Measurements from ENCODE around the gene BNIP5. TPM values are rescaled to one million over a fixed set of nuclear protein-coding genes. Genes with fewer than 3 reads are reported as not detected.

BNIP5 gene
- total RNA-seq, 2 donors from 2014 or later, result not detected

DNA sequence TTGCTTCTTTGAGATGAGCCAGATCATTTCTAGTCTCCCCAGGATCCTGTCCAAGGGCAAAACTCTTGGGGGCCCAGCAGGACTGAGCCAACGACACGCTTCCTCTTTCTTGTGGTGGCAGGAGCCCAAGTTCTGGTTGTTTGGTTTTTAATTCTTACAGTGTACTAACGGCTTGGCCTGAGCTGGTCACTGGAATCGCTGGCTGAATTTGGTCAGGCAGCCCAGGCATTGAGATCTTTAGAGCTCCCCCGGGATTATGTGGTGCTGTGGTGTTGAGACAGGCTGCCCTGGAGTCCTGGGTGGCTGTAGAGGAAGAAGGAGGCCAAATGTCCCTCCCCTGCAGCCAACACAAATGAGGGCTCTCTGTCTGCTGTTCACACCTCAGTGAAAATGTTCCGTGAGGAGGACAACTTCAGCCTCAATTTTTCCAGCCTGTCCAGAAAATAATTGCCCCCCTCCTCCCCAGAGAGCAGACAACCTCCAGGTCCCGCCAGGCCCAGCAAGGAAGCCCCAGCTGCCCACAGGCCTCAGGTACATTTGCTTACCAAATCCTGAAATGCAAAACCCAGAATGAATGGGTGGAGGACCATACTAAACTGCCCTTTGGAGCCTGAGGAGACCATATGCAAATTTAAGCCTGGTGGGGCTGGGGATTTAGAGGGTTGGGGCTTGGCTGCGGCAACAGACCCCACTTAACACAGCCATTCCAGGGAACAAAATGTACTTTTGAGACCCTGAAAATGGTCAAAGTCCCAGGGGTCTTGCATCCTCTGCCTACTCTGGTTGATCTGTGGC is 23.6 kb downstream of the BNIP5 start:
- peak overlapping the region; percentile 34 for H3K4me3 ChIP-seq
- no peak for TF ChIP-seq CTCF (IDR thresholded peaks at IDR 0.05)
- H3K36me3 ChIP-seq, result no peaks in the 10 kb centered on the region
- no peak for DNase-seq (ENCODE audit: low spot score)
- H3K9me3 ChIP-seq, result no peaks in the 10 kb centered on the region
- H3K27ac ChIP-seq, result peak overlapping the region; percentile 20 to 51
- no peak for ATAC-seq (ENCODE audit: insufficient number of reproducible peaks, low FRiP score, low read depth)
- H3K4me1 ChIP-seq (ENCODE audit: control insufficient read depth in 1 of 2, low read depth in 2 of 2), result peaks cover 9 to 16% of the 10 kb centered on the region in 2 donors
- no peaks in the 10 kb centered on the region for H3K27me3 ChIP-seq (replicated peaks; ENCODE audit: insufficient read depth)

DNA sequence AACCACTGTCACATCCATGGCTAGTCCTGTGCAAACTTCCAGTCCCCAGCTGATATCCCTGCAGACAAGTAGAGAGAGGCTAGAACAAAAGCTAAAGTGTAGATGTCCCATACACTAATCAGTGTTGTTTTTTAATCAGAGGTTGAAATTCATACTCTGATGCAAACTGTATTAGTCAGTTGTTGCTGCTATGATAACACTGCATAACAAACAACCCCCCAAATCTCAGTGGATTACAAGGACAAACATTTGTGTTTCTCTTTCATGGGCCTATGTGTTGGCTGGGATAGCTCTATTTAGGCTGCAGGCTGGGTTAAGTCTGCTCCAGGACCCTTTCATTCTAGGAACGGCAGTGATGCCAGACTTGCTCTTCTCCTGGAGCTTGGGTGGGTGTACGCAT is 26.8 kb downstream of the BNIP5 start:
- Histone ChIP-seq H3K36me3 (no peaks in the 10 kb centered on the region), H3K27me3 (replicated peaks; ENCODE audit: insufficient read depth) (no peaks in the 10 kb centered on the region), H3K4me1 (ENCODE audit: control insufficient read depth in 1 of 2, low read depth in 2 of 2) (peaks cover 9 to 16% of the 10 kb centered on the region in 2 donors), H3K27ac (no peak overlapping the region), H3K4me3 (no peak overlapping the region), H3K9me3 (no peaks in the 10 kb centered on the region)
- no peak for ATAC-seq (ENCODE audit: insufficient number of reproducible peaks, low FRiP score, low read depth)
- no peak for TF ChIP-seq CTCF (IDR thresholded peaks at IDR 0.05)
- DNase-seq (ENCODE audit: low spot score), result no peak

- DNase-seq (ENCODE audit: low spot score), result no peak
- no peak for ATAC-seq (ENCODE audit: insufficient number of reproducible peaks, low FRiP score, low read depth)
- H3K36me3 ChIP-seq, result no peaks in the 10 kb centered on the region
- no peak overlapping the region for H3K4me3 ChIP-seq
- peaks cover 9 to 16% of the 10 kb centered on the region in 2 donors for H3K4me1 ChIP-seq (ENCODE audit: control insufficient read depth in 1 of 2, low read depth in 2 of 2)
- no peak overlapping the region for H3K27ac ChIP-seq
- no peaks in the 10 kb centered on the region for H3K27me3 ChIP-seq (replicated peaks; ENCODE audit: insufficient read depth)
- H3K9me3 ChIP-seq, result no peaks in the 10 kb centered on the region
- no peak for TF ChIP-seq CTCF (IDR thresholded peaks at IDR 0.05)
Measured at GRCh38 chr6:36309203-36309602, 27.5 kb downstream of the BNIP5 start.

GRCh38 chr6:36308514-36308913 is 28.2 kb downstream of the BNIP5 start:
- no peaks in the 10 kb centered on the region for H3K27me3 ChIP-seq (replicated peaks; ENCODE audit: insufficient read depth)
- H3K9me3 ChIP-seq, result no peaks in the 10 kb centered on the region
- ATAC-seq (ENCODE audit: insufficient number of reproducible peaks, low FRiP score, low read depth) (no peak), DNase-seq (ENCODE audit: low spot score) (no peak)
- TF ChIP-seq CTCF (IDR thresholded peaks at IDR 0.05), result no peak
- peaks cover 9 to 14% of the 10 kb centered on the region in 2 donors for H3K4me1 ChIP-seq (ENCODE audit: control insufficient read depth in 1 of 2, low read depth in 2 of 2)
- H3K36me3 ChIP-seq, result no peaks in the 10 kb centered on the region
- no peak overlapping the region for H3K27ac ChIP-seq
- no peak overlapping the region for H3K4me3 ChIP-seq

DNA sequence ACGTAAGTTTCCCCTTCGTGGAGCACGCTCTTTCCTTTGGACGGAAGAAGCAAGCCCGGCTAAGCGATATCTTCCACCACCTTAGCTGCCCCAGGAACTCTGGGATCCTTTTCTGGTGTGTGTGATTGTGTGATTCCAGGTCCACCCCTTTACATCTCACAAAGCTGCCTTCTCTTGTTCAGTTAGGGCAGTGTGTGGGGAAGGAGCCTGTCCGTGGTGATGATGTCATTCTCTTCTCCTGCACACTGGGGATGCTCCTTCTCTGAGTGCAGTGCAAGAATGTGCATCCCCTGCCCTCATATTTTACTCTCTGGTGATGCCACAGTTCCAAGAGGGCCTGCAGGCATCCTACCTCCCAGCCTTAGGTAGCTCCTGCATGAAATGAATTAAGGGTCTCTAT is 30.3 kb downstream of the BNIP5 start:
- DNase-seq (ENCODE audit: low spot score) (no peak), ATAC-seq (ENCODE audit: insufficient number of reproducible peaks, low FRiP score, low read depth) (no peak)
- no peak overlapping the region for H3K4me3 ChIP-seq
- H3K27me3 ChIP-seq (replicated peaks; ENCODE audit: insufficient read depth), result no peaks in the 10 kb centered on the region
- H3K9me3 ChIP-seq, result no peaks in the 10 kb centered on the region
- H3K4me1 ChIP-seq (ENCODE audit: control insufficient read depth in 1 of 2, low read depth in 2 of 2), result peaks cover 0 to 14% of the 10 kb centered on the region in 2 donors
- no peaks in the 10 kb centered on the region for H3K36me3 ChIP-seq
- no peak overlapping the region for H3K27ac ChIP-seq
- TF ChIP-seq CTCF (IDR thresholded peaks at IDR 0.05), result no peak

Data from thoracic aorta (tissue), 2 donors.